Measurements from ENCODE around the gene DLL3.

GRCh38 chr19:39546599-39546998 lies 47.9 kb downstream of the DLL3 start:
- no peak for TF ChIP-seq CTCF (IDR thresholded peaks at IDR 0.05)
- no peak for TF ChIP-seq POLR2AphosphoS5 (IDR thresholded peaks at IDR 0.05)
- TF ChIP-seq EP300 (IDR thresholded peaks at IDR 0.05): no peak
- TF ChIP-seq POLR2A (IDR thresholded peaks at IDR 0.05): no peak
